SU-DHL-6 (cell line): ENCODE results near the gene ASTN1.

Experiments used
- H2AFZ ChIP-seq: fragments of 200-600 bp; sonication (generic); 2 replicates; pipeline ENCODE4 v1.6.1; 2014; ENCODE audit warnings: low read depth, mild to moderate bottlenecking, moderate library complexity, mixed read lengths, antibody characterized with exemption, low read length; ENCODE audit not compliant: severe bottlenecking
- H3F3A ChIP-seq: fragments of 200-600 bp; shearing (Covaris generic); 2 replicates; pipeline ENCODE4 v1.6.0; 2016; ENCODE audit warnings: antibody characterized with exemption, mild to moderate bottlenecking; ENCODE audit not compliant: insufficient read depth
- H3K27ac ChIP-seq: fragments of 200-600 bp; sonication (generic); 2 replicates; pipeline ENCODE4 v1.5.1; 2016; ENCODE audit warnings: low read depth, mild to moderate bottlenecking, low read length, moderate library complexity, mixed read lengths
- H3K27me3 ChIP-seq: fragments of 200-600 bp; sonication (generic), shearing (Covaris generic); 2 replicates; pipeline ENCODE4 v1.6.0; 2014; ENCODE audit warnings: mild to moderate bottlenecking, low read length
- H3K36me3 ChIP-seq: fragments of 200-600 bp; sonication (generic); 2 replicates; pipeline ENCODE4 v1.6.1; 2014; ENCODE audit warnings: mild to moderate bottlenecking, low read length, mixed read lengths
- H3K4me2 ChIP-seq: fragments of 300-600, 200-600 bp; shearing (Covaris generic), sonication (generic); 2 replicates; pipeline ENCODE4 v1.6.0; 2014; ENCODE audit warnings: low read length, low read depth, mild to moderate bottlenecking; ENCODE audit not compliant: poor library complexity, severe bottlenecking
- H3K4me3 ChIP-seq: fragments of 200-600 bp; sonication (generic); 2 replicates; pipeline ENCODE4 v1.5.1; 2014; ENCODE audit warnings: antibody characterized with exemption, low read length, mild to moderate bottlenecking, mixed read lengths; ENCODE audit not compliant: insufficient read depth, poor library complexity, severe bottlenecking
- H3K79me2 ChIP-seq: fragments of 200-600 bp; sonication (generic); 2 replicates; pipeline ENCODE4 v1.6.1; 2014; ENCODE audit warnings: mild to moderate bottlenecking, low read length, moderate library complexity; ENCODE audit not compliant: insufficient read depth
- H3K9ac ChIP-seq: fragments of 200-600 bp; sonication (generic); 2 replicates; pipeline ENCODE4 v1.7.0; 2014; ENCODE audit warnings: mild to moderate bottlenecking, low read length
- H3K9me2 ChIP-seq: fragments of 200-600 bp; sonication (generic); replicated peaks from 2 replicates; pipeline ENCODE4 v1.6.1; 2014; ENCODE audit warnings: low read length; ENCODE audit not compliant: insufficient read depth
- H3K9me3 ChIP-seq: fragments of 200-600 bp; sonication (generic); 2 replicates; pipeline ENCODE4 v1.6.1; 2014; ENCODE audit warnings: low read length, mixed read lengths; ENCODE audit not compliant: insufficient read depth
- H4K20me1 ChIP-seq: fragments of 200-600 bp; sonication (generic); 2 replicates; pipeline ENCODE4 v1.6.1; 2014; ENCODE audit warnings: low read depth, mild to moderate bottlenecking, antibody characterized with exemption, low read length, moderate library complexity, mixed read lengths
- CTCF ChIP-seq: fragments of 200-600 bp; sonication (generic); IDR thresholded peaks from one replicate; pipeline ENCODE4 v1.5.1; 2017; ENCODE audit warnings: antibody characterized with exemption, mild to moderate bottlenecking, low read length, moderate library complexity; ENCODE audit not compliant: insufficient read depth, poor library complexity, severe bottlenecking
- EZH2phosphoT487 ChIP-seq: fragments of 200-600 bp; sonication (generic), shearing (Covaris generic); conservative IDR thresholded peaks from 2 replicates; pipeline ENCODE4 v1.6.1; 2018; ENCODE audit warnings: mild to moderate bottlenecking, antibody characterized with exemption, low read length, moderate library complexity, mixed read lengths

ASTN1 gene

DNA sequence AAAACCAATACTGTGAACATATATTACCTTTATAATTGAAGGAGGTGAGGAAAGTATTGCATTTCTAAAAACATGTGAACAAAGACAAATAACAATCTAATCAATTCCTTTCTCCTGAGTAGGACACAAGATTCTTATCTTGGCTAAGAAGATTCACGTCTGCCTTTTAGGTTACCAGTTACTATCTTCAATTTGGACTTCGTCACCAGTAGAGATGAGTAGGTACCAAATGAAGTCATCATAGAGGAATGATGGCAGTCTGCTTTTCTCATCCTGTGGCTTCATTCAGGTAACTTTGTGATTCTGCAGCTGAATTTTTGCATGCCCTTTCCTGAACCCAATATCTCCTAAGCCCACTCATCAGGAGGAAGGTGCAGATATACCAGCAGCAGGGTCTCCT is 32.4 kb downstream of the ASTN1 start:
- no peak overlapping the region for H3K4me2 ChIP-seq
- no peaks in the 10 kb centered on the region for H4K20me1 ChIP-seq
- H3K4me3 ChIP-seq, result no peak overlapping the region
- no peak overlapping the region for H3K27ac ChIP-seq
- TF ChIP-seq EZH2phosphoT487, result no peak
- no peak for TF ChIP-seq CTCF
- no peaks in the 10 kb centered on the region for H3K27me3 ChIP-seq
- H3K9ac ChIP-seq, result no peak overlapping the region
- no peaks in the 10 kb centered on the region for H3K79me2 ChIP-seq
- H3F3A ChIP-seq, result no peaks in the 10 kb centered on the region
- H2AFZ ChIP-seq, result no peak overlapping the region
- H3K9me3 ChIP-seq, result no peaks in the 10 kb centered on the region
- no peaks in the 10 kb centered on the region for H3K36me3 ChIP-seq
- no peaks in the 10 kb centered on the region for H3K9me2 ChIP-seq

GRCh38 chr1:177131723-177132122 is 32.8 kb downstream of the ASTN1 start:
- Histone ChIP-seq H3K9ac (no peak overlapping the region), H3F3A (no peaks in the 10 kb centered on the region), H3K4me2 (no peak overlapping the region), H3K4me3 (no peak overlapping the region), H3K36me3 (no peaks in the 10 kb centered on the region), H3K9me2 (no peaks in the 10 kb centered on the region), H2AFZ (no peak overlapping the region), H3K9me3 (no peaks in the 10 kb centered on the region), H3K27me3 (no peaks in the 10 kb centered on the region), H3K79me2 (no peaks in the 10 kb centered on the region), H4K20me1 (no peaks in the 10 kb centered on the region), H3K27ac (no peak overlapping the region)
- TF ChIP-seq EZH2phosphoT487, result no peak
- no peak for TF ChIP-seq CTCF

- Histone ChIP-seq H2AFZ (no peak overlapping the region), H3K27ac (no peak overlapping the region), H3K9ac (no peak overlapping the region), H3K9me3 (no peaks in the 10 kb centered on the region), H3K27me3 (no peaks in the 10 kb centered on the region), H3K4me2 (no peak overlapping the region), H3F3A (no peaks in the 10 kb centered on the region), H3K36me3 (no peaks in the 10 kb centered on the region), H3K4me3 (no peak overlapping the region), H4K20me1 (no peaks in the 10 kb centered on the region), H3K9me2 (no peaks in the 10 kb centered on the region), H3K79me2 (no peaks in the 10 kb centered on the region)
- no peak for TF ChIP-seq CTCF
- no peak for TF ChIP-seq EZH2phosphoT487
Measured at GRCh38 chr1:177130451-177130945, 34.0 kb downstream of the ASTN1 start.
